AG09309 (cell line): ENCODE results near the gene NMNAT3.

Experiments used
- DNase-seq: peaks from one replicate; pipeline ENCODE4 v3.0.0-alpha.2; 2010; ENCODE audit warnings: low read depth
- H3K4me3 ChIP-seq: 2 replicates; pipeline ENCODE4 v1.5.1; 2011; ENCODE audit warnings: mild to moderate bottlenecking, low read depth, low read length, moderate library complexity; ENCODE audit not compliant: control insufficient read depth
- CTCF ChIP-seq: IDR thresholded peaks from 2 replicates; pipeline ENCODE4 v1.5.1; 2011; ENCODE audit warnings: mild to moderate bottlenecking, low read depth, low read length, inconsistent platforms; ENCODE audit not compliant: insufficient read depth, control insufficient read depth; ENCODE audit errors: missing control alignments

The NMNAT3 gene

GRCh38 chr3:139634111-139634635 is 43.6 kb downstream of the NMNAT3 start:
- no peak for DNase-seq
- no peak overlapping the region for H3K4me3 ChIP-seq
- TF ChIP-seq CTCF = no peak

DNA sequence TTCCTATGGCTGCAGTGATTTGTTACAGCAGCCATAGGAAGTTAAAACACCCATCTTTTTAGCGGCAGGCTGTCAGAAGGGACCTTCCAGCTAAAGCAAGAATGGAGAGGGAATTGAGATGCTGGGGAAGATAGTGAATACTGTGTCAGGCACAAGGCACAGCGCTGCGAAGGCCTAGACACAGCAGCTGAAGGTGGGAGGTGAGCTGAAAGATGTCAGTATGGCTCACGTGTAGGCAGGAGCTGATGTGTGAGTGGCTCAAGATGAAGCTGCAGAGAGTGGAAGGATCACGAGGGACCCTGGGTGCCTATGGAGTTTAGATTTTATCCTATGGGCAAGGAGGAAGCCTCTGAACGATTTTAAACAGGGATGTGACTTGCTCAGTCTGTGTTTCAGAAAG is 44.3 kb downstream of the NMNAT3 start:
- H3K4me3 ChIP-seq = no peak overlapping the region
- no peak for TF ChIP-seq CTCF
- DNase-seq = no peak

DNA sequence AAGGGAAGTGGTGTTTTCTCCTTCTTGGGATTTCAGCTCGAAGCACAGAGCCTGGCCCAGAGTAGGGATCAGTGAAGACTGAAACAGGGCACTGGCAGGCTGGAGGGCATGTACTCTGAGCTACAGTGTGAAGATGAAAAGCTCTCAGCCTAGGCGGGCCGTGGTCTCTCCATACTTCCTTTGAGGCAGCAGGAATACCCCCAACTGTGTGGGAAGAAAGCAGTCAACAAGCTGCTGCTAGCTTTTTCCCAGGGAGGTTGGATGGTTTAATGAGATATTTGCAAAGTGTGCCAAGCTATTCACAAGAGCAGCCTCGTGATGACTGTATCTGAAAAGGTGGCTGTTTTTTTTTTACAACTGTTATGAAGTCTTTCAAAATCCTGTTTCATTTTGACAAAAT is 47.2 kb downstream of the NMNAT3 start:
- H3K4me3 ChIP-seq = no peak overlapping the region
- no peak for TF ChIP-seq CTCF
- DNase-seq = no peak

- H3K4me3 ChIP-seq = no peak overlapping the region
- no peak for DNase-seq
- peak; percentile 21 for TF ChIP-seq CTCF
Observed at GRCh38 chr3:139629033-139629432, 48.7 kb downstream of the NMNAT3 start.

- TF ChIP-seq CTCF = no peak
- DNase-seq = no peak
- H3K4me3 ChIP-seq = no peak overlapping the region
Observed at GRCh38 chr3:139627759-139628158, 50.0 kb downstream of the NMNAT3 start.

GRCh38 chr3:139620438-139620837 is 57.3 kb downstream of the NMNAT3 start:
- no peak for DNase-seq
- no peak overlapping the region for H3K4me3 ChIP-seq
- TF ChIP-seq CTCF = no peak

DNA sequence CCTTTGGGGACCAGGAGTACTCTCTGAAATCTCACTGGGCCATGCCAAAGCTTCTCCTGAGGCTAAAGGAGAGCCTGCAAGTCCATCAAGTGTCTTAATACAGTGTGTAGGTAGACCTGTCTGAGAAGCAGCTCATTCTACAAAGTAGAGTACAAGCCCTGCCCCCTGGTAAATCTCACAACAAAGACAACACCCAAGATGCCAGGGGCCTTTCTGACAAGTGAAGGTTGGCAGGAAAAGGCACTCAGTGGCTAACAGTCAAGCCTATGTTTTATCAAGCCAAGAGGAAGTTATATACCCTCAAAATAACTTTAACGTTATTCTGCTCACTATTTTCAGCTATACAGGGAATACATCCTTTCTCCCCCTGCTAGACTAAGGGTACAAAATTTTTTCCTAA is 58.3 kb downstream of the NMNAT3 start:
- DNase-seq = no peak
- H3K4me3 ChIP-seq = no peak overlapping the region
- no peak for TF ChIP-seq CTCF
